ENCODE results near the gene SAMD8. TPM values are rescaled to one million over a fixed set of nuclear protein-coding genes. Genes with fewer than 3 reads are reported as not detected.

Gene SAMD8
- polyA plus RNA-seq, 3 donors, result 13.0 to 18.8 (median 13.7) TPM

DNA sequence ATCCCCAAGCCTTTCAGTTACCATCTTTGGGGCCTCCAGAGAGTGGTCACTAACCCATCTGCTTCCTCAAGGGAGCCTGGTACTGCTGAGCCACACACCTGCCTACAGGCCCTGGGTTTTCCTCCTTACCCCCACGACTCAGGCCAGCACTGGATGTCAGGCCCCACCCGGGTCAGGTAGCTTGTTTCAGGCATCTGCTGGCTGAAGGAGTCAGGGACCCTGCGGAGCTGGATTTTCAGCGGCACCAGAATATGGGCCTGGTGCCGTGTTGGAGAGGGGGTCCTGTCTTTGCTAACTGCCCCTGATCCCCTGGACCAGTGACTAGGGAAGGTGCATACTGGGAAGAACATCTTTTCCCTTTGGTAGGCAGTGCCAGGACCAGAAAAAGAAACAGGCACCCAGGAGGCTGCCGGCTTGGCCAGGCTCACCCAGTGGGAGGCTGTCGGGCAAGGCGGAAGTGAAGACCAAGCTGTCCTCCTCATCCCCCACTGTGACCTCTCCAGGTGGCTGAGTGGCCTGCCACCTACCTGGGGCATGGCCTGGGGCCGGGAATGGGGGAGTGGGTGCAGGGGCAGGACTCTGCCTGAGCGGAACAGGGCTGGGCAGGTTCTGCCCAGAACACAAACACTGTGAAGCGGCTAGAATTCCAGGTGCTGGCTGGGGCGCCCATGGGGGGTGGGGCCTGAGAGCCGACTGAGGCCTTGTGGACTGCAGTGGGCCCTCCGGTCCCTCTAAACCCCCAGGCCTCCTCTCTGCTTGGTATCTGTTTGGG lies 12.4 kb upstream of the SAMD8 start:
- Histone ChIP-seq H3K4me2 (replicated peaks; ENCODE audit: extremely low read depth, low read length, poor library complexity, severe bottlenecking) (no peak overlapping the region), H3K4me3 (replicated peaks in 1 of 3; ENCODE audit: low read depth in 2 of 3, low read length in 3 of 3) (no peak overlapping the region), H3K9me3 (replicated peaks in 1 of 2; ENCODE audit: control insufficient read depth in 1 of 2, insufficient read depth in 1 of 2, low read length in 2 of 2) (no peaks in the 10 kb centered on the region), H3K36me3 (replicated peaks in 1 of 2; ENCODE audit: control insufficient read depth in 1 of 2, insufficient read depth in 2 of 2, low read length in 2 of 2) (no peaks in the 10 kb centered on the region), H3K27ac (ENCODE audit: low read depth in 1 of 2, low read length in 2 of 2) (no peak overlapping the region), H3K9ac (ENCODE audit: insufficient read depth, low read length, poor library complexity, severe bottlenecking) (no peak overlapping the region), H2AFZ (ENCODE audit: insufficient read depth, low read depth, low read length, poor library complexity, severe bottlenecking) (no peak overlapping the region), H3K79me2 (ENCODE audit: insufficient read depth, low read length) (no peaks in the 10 kb centered on the region), H4K20me1 (ENCODE audit: insufficient read depth, low read length) (no peaks in the 10 kb centered on the region), H3K4me1 (ENCODE audit: control insufficient read depth in 1 of 2, insufficient read depth in 2 of 2, low read length in 2 of 2) (peaks cover 5 to 6% of the 10 kb centered on the region in 2 donors), H3K27me3 (ENCODE audit: control insufficient read depth in 2 of 2, insufficient read depth in 2 of 2, low read length in 2 of 2) (no peaks in the 10 kb centered on the region)
- H3K27me3 Mint-ChIP-seq (ENCODE audit: low read depth in 3 of 3), result peaks cover 1 to 8% (median 1%) of the 10 kb centered on the region in 3 donors
- intact Hi-C loops (cut with micrococcal nuclease), result loop anchor here in 1 of 2 donors (5.0 kb wide), 1 partner anchor 852 kb away; no protein-coding TSS in a partner anchor
- H3K4me1 Mint-ChIP-seq, result peaks cover 8% of the 10 kb centered on the region
- TF ChIP-seq, protein P1, sequence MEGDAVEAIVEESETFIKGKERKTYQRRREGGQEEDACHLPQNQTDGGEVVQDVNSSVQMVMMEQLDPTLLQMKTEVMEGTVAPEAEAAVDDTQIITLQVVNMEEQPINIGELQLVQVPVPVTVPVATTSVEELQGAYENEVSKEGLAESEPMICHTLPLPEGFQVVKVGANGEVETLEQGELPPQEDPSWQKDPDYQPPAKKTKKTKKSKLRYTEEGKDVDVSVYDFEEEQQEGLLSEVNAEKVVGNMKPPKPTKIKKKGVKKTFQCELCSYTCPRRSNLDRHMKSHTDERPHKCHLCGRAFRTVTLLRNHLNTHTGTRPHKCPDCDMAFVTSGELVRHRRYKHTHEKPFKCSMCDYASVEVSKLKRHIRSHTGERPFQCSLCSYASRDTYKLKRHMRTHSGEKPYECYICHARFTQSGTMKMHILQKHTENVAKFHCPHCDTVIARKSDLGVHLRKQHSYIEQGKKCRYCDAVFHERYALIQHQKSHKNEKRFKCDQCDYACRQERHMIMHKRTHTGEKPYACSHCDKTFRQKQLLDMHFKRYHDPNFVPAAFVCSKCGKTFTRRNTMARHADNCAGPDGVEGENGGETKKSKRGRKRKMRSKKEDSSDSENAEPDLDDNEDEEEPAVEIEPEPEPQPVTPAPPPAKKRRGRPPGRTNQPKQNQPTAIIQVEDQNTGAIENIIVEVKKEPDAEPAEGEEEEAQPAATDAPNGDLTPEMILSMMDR (IDR thresholded peaks at IDR 0.05), result no peak
- WGBS (ENCODE audit: insufficient coverage), result 93% methylated on average over 6 of the region's 14 CpGs
- H3K27ac Mint-ChIP-seq, result peak overlapping the region in 1 of 7 donors; percentile 61
- no peak overlapping the region for H3K4me3 Mint-ChIP-seq
- H3K9me3 Mint-ChIP-seq, result no peaks in the 10 kb centered on the region
- no peaks in the 10 kb centered on the region for H3K36me3 Mint-ChIP-seq
- DNase-seq, result no peak

DNA sequence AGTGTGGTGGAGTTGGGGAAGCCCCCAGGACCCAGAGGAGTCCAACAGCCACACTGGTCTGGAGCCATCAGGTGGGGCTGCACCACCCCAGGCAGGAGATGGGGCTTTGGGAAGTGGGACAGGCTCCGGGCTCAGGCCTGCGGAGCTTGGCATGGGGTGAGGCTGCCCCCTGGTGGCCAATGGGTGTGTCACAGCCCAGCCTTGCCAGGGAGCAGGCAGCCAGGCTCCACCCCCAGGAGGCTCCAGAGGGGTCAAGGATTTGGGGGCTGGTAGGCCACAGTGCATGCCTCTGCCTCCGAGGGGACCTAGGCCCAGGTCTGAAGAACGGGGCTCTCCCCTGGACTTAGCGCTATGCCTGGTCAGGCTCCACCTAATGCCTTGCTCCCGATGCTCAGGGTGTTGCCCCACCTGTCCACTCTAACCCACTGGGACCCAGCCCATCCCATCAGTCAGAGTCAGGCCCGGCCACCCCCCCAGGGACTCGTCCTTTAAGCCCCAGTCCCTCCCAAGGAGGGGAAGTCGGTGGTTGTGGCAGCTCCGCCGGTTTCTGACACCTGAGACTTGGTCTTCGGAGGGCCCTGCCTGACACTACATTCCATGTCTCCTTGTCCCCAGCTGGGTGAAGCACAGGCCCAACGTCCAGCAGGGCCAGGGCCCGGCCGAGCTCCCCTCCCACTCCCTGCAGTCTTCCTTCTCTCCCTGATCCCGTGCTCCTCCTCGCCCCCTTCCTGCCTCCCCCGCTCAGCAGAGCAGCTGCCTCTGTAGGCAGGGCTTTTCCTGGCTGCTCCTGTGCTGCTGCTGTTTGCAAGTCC lies 11.3 kb upstream of the SAMD8 start:
- H3K36me3 ChIP-seq (replicated peaks in 1 of 2; ENCODE audit: control insufficient read depth in 1 of 2, insufficient read depth in 2 of 2, low read length in 2 of 2), result no peaks in the 10 kb centered on the region
- Mint-ChIP-seq H3K4me1 (peaks cover 17% of the 10 kb centered on the region), H3K9me3 (no peaks in the 10 kb centered on the region), H3K4me3 (peak overlapping the region in 1 of 2 donors; percentile 54), H3K27me3 (ENCODE audit: low read depth in 3 of 3) (peaks cover 0 to 8% (median 1%) of the 10 kb centered on the region in 3 donors), H3K36me3 (no peaks in the 10 kb centered on the region), H3K27ac (peak overlapping the region in 1 of 7 donors; percentile 57)
- no peak overlapping the region for H3K4me3 ChIP-seq (replicated peaks in 1 of 3; ENCODE audit: low read depth in 2 of 3, low read length in 3 of 3)
- H3K4me1 ChIP-seq (ENCODE audit: control insufficient read depth in 1 of 2, insufficient read depth in 2 of 2, low read length in 2 of 2), result peaks cover 12 to 14% of the 10 kb centered on the region in 2 donors
- H2AFZ ChIP-seq (ENCODE audit: insufficient read depth, low read depth, low read length, poor library complexity, severe bottlenecking), result no peak overlapping the region
- H3K27me3 ChIP-seq (ENCODE audit: control insufficient read depth in 2 of 2, insufficient read depth in 2 of 2, low read length in 2 of 2), result no peaks in the 10 kb centered on the region
- intact Hi-C loops (cut with micrococcal nuclease), result loop anchor here (5.0 kb wide), 3 partner anchors 833 to 853 kb away; no protein-coding TSS in a partner anchor
- H3K9ac ChIP-seq (ENCODE audit: insufficient read depth, low read length, poor library complexity, severe bottlenecking), result no peak overlapping the region
- TF ChIP-seq, protein P1 (IDR thresholded peaks at IDR 0.05), result peak; percentile 98
- H3K4me2 ChIP-seq (replicated peaks; ENCODE audit: extremely low read depth, low read length, poor library complexity, severe bottlenecking), result no peak overlapping the region
- WGBS (ENCODE audit: insufficient coverage), result 41% methylated on average over 16 of the region's 18 CpGs
- peak; percentile 65 to 75 (median 70) for DNase-seq
- no peaks in the 10 kb centered on the region for H4K20me1 ChIP-seq (ENCODE audit: insufficient read depth, low read length)
- H3K79me2 ChIP-seq (ENCODE audit: insufficient read depth, low read length), result no peaks in the 10 kb centered on the region
- H3K27ac ChIP-seq (ENCODE audit: low read depth in 1 of 2, low read length in 2 of 2), result no peak overlapping the region
- H3K9me3 ChIP-seq (replicated peaks in 1 of 2; ENCODE audit: control insufficient read depth in 1 of 2, insufficient read depth in 1 of 2, low read length in 2 of 2), result no peaks in the 10 kb centered on the region

Data from CD14-positive monocyte (primary cell).